PC-9 (cell line): Measurements from ENCODE around the gene DNTTIP2. TPM values are rescaled to one million over a fixed set of nuclear protein-coding genes. Genes with fewer than 3 reads are reported as not detected.

Experiments
- BruUV-seq: library from RNA; stranded (reverse); fragments of 400-500 nt; replicated peaks from 2 replicates; lab custom pipeline; 2021; lab: Mats Ljungman, UMichigan
- CTCF ChIA-PET: fragments of 300-600 bp; sonication (Branson Sonifier 250); formaldehyde crosslinking; loops from one replicate; lab custom pipeline; 2022; ENCODE audit warnings: antibody characterized with exemption; lab: Charles Lee
- POLR2A ChIA-PET: fragments of 300-600 bp; sonication (Branson Sonifier 250); formaldehyde crosslinking; loops from one replicate; lab custom pipeline; 2022; ENCODE audit warnings: antibody characterized with exemption; ENCODE audit not compliant: unreplicated experiment; lab: Charles Lee
- DNase-seq, 2 experiments: peaks; one replicate each; pipeline versions ENCODE4 v3.0.0 to v3.0.0-alpha.2; 2015 to 2022; ENCODE audit warnings: mixed read lengths in 1 of 2
- H2AFZ ChIP-seq: fragments of 200-600 bp; sonication (generic); 2 replicates; pipeline ENCODE4 v1.8.1; 2017; ENCODE audit warnings: antibody characterized with exemption
- H3F3A ChIP-seq: fragments of 200-600 bp; sonication (generic); 2 replicates; pipeline ENCODE4 v1.8.1; 2017; ENCODE audit warnings: antibody characterized with exemption, mild to moderate bottlenecking, low read depth; ENCODE audit not compliant: insufficient read depth
- H3K27ac ChIP-seq: fragments of 200-600 bp; sonication (generic); 2 replicates; pipeline ENCODE4 v1.6.1; 2016; ENCODE audit warnings: mixed run types
- H3K27me3 ChIP-seq: fragments of 200-600 bp; sonication (generic); 2 replicates; pipeline ENCODE4 v1.6.1; 2016; ENCODE audit warnings: low read depth, mixed run types; ENCODE audit not compliant: insufficient read depth
- H3K36me3 ChIP-seq: fragments of 200-600 bp; sonication (generic); 2 replicates; pipeline ENCODE4 v1.6.1; 2016; ENCODE audit warnings: low read depth, mixed run types
- H3K4me1 ChIP-seq: fragments of 200-600 bp; sonication (generic); replicated peaks from 2 replicates; pipeline ENCODE4 v1.6.1; 2016; ENCODE audit warnings: mixed run types; ENCODE audit not compliant: insufficient read depth
- H3K4me2 ChIP-seq: fragments of 200-600 bp; sonication (generic); 2 replicates; pipeline ENCODE4 v1.6.1; 2017; ENCODE audit warnings: mixed run types
- H3K4me3 ChIP-seq: fragments of 200-600 bp; sonication (generic); 2 replicates; pipeline ENCODE4 v1.6.1; 2016; ENCODE audit warnings: mixed run types
- H3K79me2 ChIP-seq: fragments of 200-600 bp; sonication (generic); 2 replicates; pipeline ENCODE4 v1.6.1; 2017; ENCODE audit warnings: low read depth, mixed run types
- H3K9me2 ChIP-seq: fragments of 200-600 bp; sonication (generic); 2 replicates; pipeline ENCODE4 v1.8.1; 2017; ENCODE audit warnings: mild to moderate bottlenecking; ENCODE audit not compliant: insufficient read depth
- H3K9me3 ChIP-seq: fragments of 200-600 bp; sonication (generic); 2 replicates; pipeline ENCODE4 v1.8.1; 2016; ENCODE audit warnings: low read depth; ENCODE audit not compliant: insufficient read depth
- H4K20me1 ChIP-seq: fragments of 200-600 bp; sonication (generic); 2 replicates; pipeline ENCODE4 v1.8.1; 2017; ENCODE audit not compliant: insufficient read depth
- CTCF ChIP-seq: fragments of 200-600 bp; sonication (generic); conservative IDR thresholded peaks from 2 replicates; pipeline ENCODE4 v1.6.1; 2017; ENCODE audit warnings: mixed run types, antibody characterized with exemption, mild to moderate bottlenecking, moderate library complexity
- EZH2 ChIP-seq: fragments of 200-600 bp; sonication (generic); IDR thresholded peaks from 2 replicates; pipeline ENCODE4 v1.8.0; 2017; ENCODE audit warnings: antibody characterized with exemption, low read depth
- intact Hi-C: fragments of 100-400 bp; cut with micrococcal nuclease; formaldehyde crosslinking; loops from one replicate; pipeline ENCODE4 v1.10.0; 2022; ENCODE audit not compliant: unreplicated experiment
- total RNA-seq: library from RNA; stranded (reverse); gene quantifications from 2 replicates; pipeline ENCODE4 v1.2.3, GENCODE V29; 2021

DNTTIP2 gene
- total RNA-seq, 1 experiment from 2014 or later = 85.7 TPM

- peaks cover 28% of the 10 kb centered on the region for H3K36me3 ChIP-seq
Measured at GRCh38 chr1:93882269-93882668, 3.3 kb upstream of the DNTTIP2 start.

GRCh38 chr1:93880731-93881130 lies 1.7 kb upstream of the DNTTIP2 start:
- intact Hi-C loops = no loop called here
- Histone ChIP-seq H3K4me3 (no peak overlapping the region), H2AFZ (no peak overlapping the region), H3K9me2 (no peaks in the 10 kb centered on the region), H3K27me3 (no peaks in the 10 kb centered on the region), H3K27ac (peak overlapping the region; percentile 2; the same call in 1 of the 2 replicates), H3K79me2 (peaks cover 38% of the 10 kb centered on the region), H3K4me2 (no peak overlapping the region), H3F3A (peaks cover 90% of the 10 kb centered on the region), H4K20me1 (peaks cover 17% of the 10 kb centered on the region; the same call in 1 of the 2 replicates), H3K36me3 (peaks cover 28% of the 10 kb centered on the region), H3K4me1 (peaks cover 29% of the 10 kb centered on the region), H3K9me3 (no peaks in the 10 kb centered on the region)
- CTCF ChIA-PET = no interaction called here
- no peak for DNase-seq
- POLR2A ChIA-PET = interaction anchor here (0.6 kb wide), 1 partner anchor 1192 kb away, joined by 3 read pairs; no protein-coding TSS in a partner anchor
- no TSS peak for BruUV-seq
- no peak for TF ChIP-seq EZH2
- TF ChIP-seq CTCF = no peak

More at GRCh38 chr1:93882269-93882668, 3.3 kb upstream of the DNTTIP2 start:
- Histone ChIP-seq H3K4me1 (peaks cover 15% of the 10 kb centered on the region), H3K27me3 (no peaks in the 10 kb centered on the region), H3F3A (peaks cover 94% of the 10 kb centered on the region), H3K79me2 (peaks cover 24% of the 10 kb centered on the region), H3K27ac (peak overlapping the region; percentile 9), H2AFZ (no peak overlapping the region), H3K9me2 (no peaks in the 10 kb centered on the region), H4K20me1 (peaks cover 6% of the 10 kb centered on the region; the same call in 1 of the 2 replicates), H3K4me2 (no peak overlapping the region), H3K9me3 (no peaks in the 10 kb centered on the region), H3K4me3 (no peak overlapping the region)
- TF ChIP-seq EZH2 = no peak
- no peak for TF ChIP-seq CTCF
- ChIA-PET CTCF (no interaction called here), POLR2A (no interaction called here)
- intact Hi-C loops = no loop called here
- no TSS peak for BruUV-seq
- DNase-seq = no peak

GRCh38 chr1:93878501-93878888 lies 511 bp downstream of the DNTTIP2 start:
- POLR2A ChIA-PET = interaction anchor here (0.6 to 1.5 kb wide), 4 partner anchors 86 to 1163 kb away, joined by 3 to 12 read pairs (median 4); no protein-coding TSS in a partner anchor

More at GRCh38 chr1:93878501-93878888, 511 bp downstream of the DNTTIP2 start:
- no peaks in the 10 kb centered on the region for H3K9me2 ChIP-seq
- BruUV-seq = no TSS peak
- peaks cover 61% of the 10 kb centered on the region for H3K79me2 ChIP-seq
- H2AFZ ChIP-seq = peak overlapping the region; percentile 87
- intact Hi-C loops = loop anchor here (2.0 kb wide), 1 partner anchor 458 kb away; no protein-coding TSS in a partner anchor
- peak; percentile 63 to 80 for DNase-seq
- H3K27me3 ChIP-seq = no peaks in the 10 kb centered on the region
- TF ChIP-seq CTCF (no peak), EZH2 (no peak)
- peaks cover 39% of the 10 kb centered on the region for H4K20me1 ChIP-seq
- H3K4me1 ChIP-seq = peaks cover 29% of the 10 kb centered on the region
- peaks cover 90% of the 10 kb centered on the region for H3F3A ChIP-seq
- H3K27ac ChIP-seq = peak overlapping the region; percentile 95
- peaks cover 41% of the 10 kb centered on the region for H3K36me3 ChIP-seq
- H3K4me3 ChIP-seq = peak overlapping the region; percentile 85
- H3K4me2 ChIP-seq = peak overlapping the region; percentile 83
- CTCF ChIA-PET = interaction anchor here (1.2 kb wide), 1 partner anchor 31 kb away, joined by 7 read pairs; the partner anchor contains the start of gene GCLM
- H3K9me3 ChIP-seq = no peaks in the 10 kb centered on the region
